HepG2 (cell line): Measurements from ENCODE around the gene TNFRSF25. TPM values are rescaled to one million over a fixed set of nuclear protein-coding genes. Genes with fewer than 3 reads are reported as not detected.

ENCODE experiments used
- HNRNPLL ChIP-seq: fragments of 200-400 bp; formaldehyde crosslinking; IDR thresholded peaks from 2 replicates; pipeline ENCODE4 v1.6.1; 2017; ENCODE audit warnings: mild to moderate bottlenecking, low read depth, low read length; ENCODE audit not compliant: poor library complexity, severe bottlenecking
- MED1 ChIP-seq: sonication (generic); formaldehyde crosslinking; IDR thresholded peaks from 2 replicates; pipeline ENCODE4 v1.4.0; 2020; ENCODE audit warnings: missing genetic modification reagents
- MIXL1 ChIP-seq: IDR thresholded peaks from 2 replicates; pipeline ENCODE4 v1.6.1; 2016
- NFKBIZ ChIP-seq: IDR thresholded peaks from 2 replicates; pipeline ENCODE4 v1.6.1; 2018; ENCODE audit warnings: missing genetic modification reagents, missing compliant biosample characterization
- NONO ChIP-seq, 2 experiments: fragments of 450-650 bp in 1 of 2; sonication (generic) in 1 of 2; formaldehyde crosslinking in 1 of 2; IDR thresholded peaks in 1 of 2; conservative IDR thresholded peaks in 1 of 2; 2 replicates each; pipeline versions ENCODE4 v1.6.1 to v1.8.0; 2017 to 2022; ENCODE audit warnings: mild to moderate bottlenecking in 1 of 2, missing genetic modification reagents in 1 of 2, moderate library complexity in 1 of 2
- RELA ChIP-seq: sonication (generic); formaldehyde crosslinking; IDR thresholded peaks from 2 replicates; pipeline ENCODE4 v1.4.0; 2020; ENCODE audit warnings: missing genetic modification reagents
- SIX1 ChIP-seq: sonication (generic); formaldehyde crosslinking; IDR thresholded peaks from 2 replicates; pipeline ENCODE4 v1.4.0; 2020; ENCODE audit warnings: missing genetic modification reagents, borderline replicate concordance
- STAG1 ChIP-seq: sonication (generic); formaldehyde crosslinking; IDR thresholded peaks from 2 replicates; pipeline ENCODE4 v1.4.0; 2020; ENCODE audit warnings: missing genetic modification reagents
- TAF1 ChIP-seq: sonication (generic); formaldehyde crosslinking; IDR thresholded peaks from 2 replicates; pipeline ENCODE4 v1.4.0; 2020; ENCODE audit warnings: missing genetic modification reagents
- TBP ChIP-seq: sonication (generic); formaldehyde crosslinking; IDR thresholded peaks from 2 replicates; pipeline ENCODE4 v1.5.0; 2020; ENCODE audit warnings: missing genetic modification reagents
- TOE1 ChIP-seq: sonication (generic); formaldehyde crosslinking; IDR thresholded peaks from 2 replicates; pipeline ENCODE4 v1.4.0; 2020; ENCODE audit warnings: mild to moderate bottlenecking, missing genetic modification reagents
- TP53 ChIP-seq: sonication (generic); formaldehyde crosslinking; conservative IDR thresholded peaks from 2 replicates; pipeline ENCODE4 v1.4.0; 2020; ENCODE audit warnings: missing genetic modification reagents
- ZFP1 ChIP-seq: IDR thresholded peaks from 2 replicates; pipeline ENCODE4 v1.6.1; 2016
- ZNF207 ChIP-seq: fragments of 450-650 bp; IDR thresholded peaks from 2 replicates; pipeline ENCODE4 v1.6.1; 2016; ENCODE audit warnings: antibody characterized with exemption, borderline replicate concordance
- ZNF282 ChIP-seq: fragments of 450-650 bp; IDR thresholded peaks from 2 replicates; pipeline ENCODE4 v1.6.1; 2018; ENCODE audit not compliant: partially characterized antibody
- ZNF501 ChIP-seq: sonication (generic); formaldehyde crosslinking; IDR thresholded peaks from 2 replicates; pipeline ENCODE4 v1.5.1; 2020; ENCODE audit warnings: mild to moderate bottlenecking, moderate library complexity, missing genetic modification reagents
- ZNF557 ChIP-seq: sonication (generic); formaldehyde crosslinking; IDR thresholded peaks from 2 replicates; pipeline ENCODE4 v1.4.0; 2020; ENCODE audit warnings: missing genetic modification reagents
- ZNF558 ChIP-seq: sonication (generic); formaldehyde crosslinking; IDR thresholded peaks from 2 replicates; pipeline ENCODE4 v1.9.0; 2022; ENCODE audit warnings: mild to moderate bottlenecking, missing genetic modification reagents, borderline replicate concordance
- ZNF563 ChIP-seq: sonication (generic); formaldehyde crosslinking; IDR thresholded peaks from 2 replicates; pipeline ENCODE4 v1.8.0; 2022; ENCODE audit warnings: mild to moderate bottlenecking, moderate library complexity, missing genetic modification reagents
- ZNF614 ChIP-seq: IDR thresholded peaks from 2 replicates; pipeline ENCODE4 v1.6.1; 2018; ENCODE audit warnings: missing biosample characterization, missing genetic modification reagents, inconsistent platforms, borderline replicate concordance
- ZNF713 ChIP-seq: sonication (generic); formaldehyde crosslinking; IDR thresholded peaks from 2 replicates; pipeline ENCODE4 v1.4.0; 2020; ENCODE audit warnings: mild to moderate bottlenecking, missing genetic modification reagents
- ZNF724P ChIP-seq: sonication (generic); formaldehyde crosslinking; IDR thresholded peaks from 2 replicates; pipeline ENCODE4 v1.8.0; 2022; ENCODE audit warnings: missing genetic modification reagents, borderline replicate concordance
- ZNF746 ChIP-seq: sonication (generic); formaldehyde crosslinking; IDR thresholded peaks from 2 replicates; pipeline ENCODE4 v1.8.0; 2022; ENCODE audit warnings: mild to moderate bottlenecking, missing genetic modification reagents
- ZNF839 ChIP-seq: sonication (generic); formaldehyde crosslinking; IDR thresholded peaks from 2 replicates; pipeline ENCODE4 v1.4.0; 2020; ENCODE audit warnings: missing genetic modification reagents, mild to moderate bottlenecking, borderline replicate concordance
- ZSCAN21 ChIP-seq: sonication (generic); formaldehyde crosslinking; IDR thresholded peaks from 2 replicates; pipeline ENCODE4 v1.8.0; 2022; ENCODE audit warnings: mild to moderate bottlenecking, missing genetic modification reagents, moderate library complexity, borderline replicate concordance
- polyA plus RNA-seq, 8 experiments: library from polyadenylated mRNA; depleted of rRNA in 3 of 8; stranded (reverse) in 7 of 8; unstranded in 1 of 8; fragments of >200 nt; fragmentation: Illumina TruSeq in 4 of 8; extraction: Trizol in 4 of 8; gene quantifications; 2 replicates each; pipeline versions ENCODE4 v1.2.1 to v1.2.3, GENCODE V29; 2011 to 2016; ENCODE audit warnings: low read depth in 4 of 8, missing spikeins in 1 of 8, mixed read lengths in 1 of 8; ENCODE audit not compliant: insufficient read depth in 1 of 8
- total RNA-seq, 5 experiments: library from RNA; depleted of rRNA; stranded (reverse); fragments of >200 nt; fragmentation: Illumina TruSeq; extraction: Trizol; gene quantifications; 2 replicates each; pipeline ENCODE4 v1.2.3, GENCODE V29; 2016; ENCODE audit warnings: low read depth in 1 of 5
- TF ChIP-seq, protein P1 (sequence below): IDR thresholded peaks from 2 replicates; pipeline ENCODE4 v1.6.1; 2016; ENCODE audit warnings: missing compliant biosample characterization, missing genetic modification reagents, borderline replicate concordance
- TF ChIP-seq, protein P2 (sequence below): sonication (generic); formaldehyde crosslinking; IDR thresholded peaks from 2 replicates; pipeline ENCODE4 v1.4.0; 2020; ENCODE audit warnings: missing genetic modification reagents
- TF ChIP-seq, protein P3 (sequence below): sonication (generic); formaldehyde crosslinking; IDR thresholded peaks from 2 replicates; pipeline ENCODE4 v1.8.1; 2023; ENCODE audit warnings: missing genetic modification reagents, mild to moderate bottlenecking, borderline replicate concordance
- TF ChIP-seq, protein P4 (sequence below): sonication (generic); formaldehyde crosslinking; IDR thresholded peaks from 2 replicates; pipeline ENCODE4 v1.4.0; 2020; ENCODE audit warnings: mild to moderate bottlenecking, missing genetic modification reagents

TNFRSF25 gene
- total and polyA plus RNA-seq, 2 of the 13 experiments (the other 11 are each of a cell fraction or from before 2014, with no cell fraction given) = 1.4 to 1.5 TPM

DNA sequence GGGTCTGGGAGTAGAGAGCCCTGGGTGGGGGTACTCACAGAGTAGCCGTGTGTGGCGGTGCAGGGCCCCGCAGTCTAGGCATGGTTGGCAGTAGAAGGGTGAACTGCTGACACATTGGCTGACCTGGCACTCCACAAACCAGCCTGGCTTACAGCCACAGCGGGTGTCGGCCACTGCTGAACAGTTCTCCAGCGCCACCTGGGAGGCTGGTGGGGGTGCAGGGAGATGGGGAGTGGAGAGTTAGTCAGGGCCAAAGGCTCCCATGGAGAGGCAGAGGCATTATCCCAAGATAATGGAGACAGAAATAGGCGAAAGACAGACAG is 1.5 kb downstream of the TNFRSF25 start (continued):
- TF ChIP-seq ZNF713 (CRISPR knock-in tag) (no peak), ZSCAN21 (peak; percentile 50; the same call in 1 of the 2 replicates), ZNF557 (CRISPR knock-in tag) (no peak), ZNF839 (CRISPR knock-in tag) (no peak), RELA (no peak), ZNF558 (CRISPR knock-in tag) (no peak), ZNF746 (CRISPR knock-in tag) (no peak), TBP (CRISPR knock-in tag) (no peak), TP53 (CRISPR knock-in tag) (no peak), ZNF563 (CRISPR knock-in tag) (no peak), NFKBIZ (CRISPR knock-in tag) (no peak), ZNF282 (no peak), MED1 (CRISPR knock-in tag) (0 out of 2 replicates have a peak, but pooled peaks have one; percentile 10), HNRNPLL (no peak), ZNF614 (CRISPR knock-in tag) (no peak), ZFP1 (CRISPR knock-in tag) (no peak), SIX1 (CRISPR knock-in tag) (no peak), STAG1 (CRISPR knock-in tag) (peak; percentile 78), MIXL1 (CRISPR knock-in tag) (no peak), NONO (IDR thresholded peaks at IDR 0.05) (no peak), NONO (CRISPR knock-in tag; conservative IDR thresholded peaks at IDR 0.05) (0 out of 2 replicates have a peak, but pooled peaks have one; percentile 37), ZNF724P (CRISPR knock-in tag) (0 out of 2 replicates have a peak, but pooled peaks have one; percentile 34), ZNF207 (no peak), TAF1 (CRISPR knock-in tag) (no peak), TOE1 (CRISPR knock-in tag) (no peak), ZNF501 (CRISPR knock-in tag) (peak; percentile 68; the same call in 1 of the 2 replicates)
- TF ChIP-seq, protein P1, sequence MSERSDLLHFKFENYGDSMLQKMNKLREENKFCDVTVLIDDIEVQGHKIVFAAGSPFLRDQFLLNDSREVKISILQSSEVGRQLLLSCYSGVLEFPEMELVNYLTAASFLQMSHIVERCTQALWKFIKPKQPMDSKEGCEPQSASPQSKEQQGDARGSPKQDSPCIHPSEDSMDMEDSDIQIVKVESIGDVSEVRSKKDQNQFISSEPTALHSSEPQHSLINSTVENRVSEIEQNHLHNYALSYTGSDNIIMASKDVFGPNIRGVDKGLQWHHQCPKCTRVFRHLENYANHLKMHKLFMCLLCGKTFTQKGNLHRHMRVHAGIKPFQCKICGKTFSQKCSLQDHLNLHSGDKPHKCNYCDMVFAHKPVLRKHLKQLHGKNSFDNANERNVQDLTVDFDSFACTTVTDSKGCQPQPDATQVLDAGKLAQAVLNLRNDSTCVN (CRISPR knock-in tag) = no peak
- TF ChIP-seq, protein P2, sequence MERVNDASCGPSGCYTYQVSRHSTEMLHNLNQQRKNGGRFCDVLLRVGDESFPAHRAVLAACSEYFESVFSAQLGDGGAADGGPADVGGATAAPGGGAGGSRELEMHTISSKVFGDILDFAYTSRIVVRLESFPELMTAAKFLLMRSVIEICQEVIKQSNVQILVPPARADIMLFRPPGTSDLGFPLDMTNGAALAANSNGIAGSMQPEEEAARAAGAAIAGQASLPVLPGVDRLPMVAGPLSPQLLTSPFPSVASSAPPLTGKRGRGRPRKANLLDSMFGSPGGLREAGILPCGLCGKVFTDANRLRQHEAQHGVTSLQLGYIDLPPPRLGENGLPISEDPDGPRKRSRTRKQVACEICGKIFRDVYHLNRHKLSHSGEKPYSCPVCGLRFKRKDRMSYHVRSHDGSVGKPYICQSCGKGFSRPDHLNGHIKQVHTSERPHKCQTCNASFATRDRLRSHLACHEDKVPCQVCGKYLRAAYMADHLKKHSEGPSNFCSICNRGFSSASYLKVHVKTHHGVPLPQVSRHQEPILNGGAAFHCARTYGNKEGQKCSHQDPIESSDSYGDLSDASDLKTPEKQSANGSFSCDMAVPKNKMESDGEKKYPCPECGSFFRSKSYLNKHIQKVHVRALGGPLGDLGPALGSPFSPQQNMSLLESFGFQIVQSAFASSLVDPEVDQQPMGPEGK (CRISPR knock-in tag) = peak; percentile 57
- TF ChIP-seq, protein P3, sequence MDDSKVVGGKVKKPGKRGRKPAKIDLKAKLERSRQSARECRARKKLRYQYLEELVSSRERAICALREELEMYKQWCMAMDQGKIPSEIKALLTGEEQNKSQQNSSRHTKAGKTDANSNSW (CRISPR knock-in tag) = no peak
- TF ChIP-seq, protein P4, sequence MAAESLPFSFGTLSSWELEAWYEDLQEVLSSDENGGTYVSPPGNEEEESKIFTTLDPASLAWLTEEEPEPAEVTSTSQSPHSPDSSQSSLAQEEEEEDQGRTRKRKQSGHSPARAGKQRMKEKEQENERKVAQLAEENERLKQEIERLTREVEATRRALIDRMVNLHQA = no peak
